ENCODE data around the gene EPHA5.
"Not testable (repeated sequence)": the region's sequence is repeated elsewhere in the genome, so short reads cannot be mapped to it uniquely, and the experiment has no call there.

Gene EPHA5

DNA sequence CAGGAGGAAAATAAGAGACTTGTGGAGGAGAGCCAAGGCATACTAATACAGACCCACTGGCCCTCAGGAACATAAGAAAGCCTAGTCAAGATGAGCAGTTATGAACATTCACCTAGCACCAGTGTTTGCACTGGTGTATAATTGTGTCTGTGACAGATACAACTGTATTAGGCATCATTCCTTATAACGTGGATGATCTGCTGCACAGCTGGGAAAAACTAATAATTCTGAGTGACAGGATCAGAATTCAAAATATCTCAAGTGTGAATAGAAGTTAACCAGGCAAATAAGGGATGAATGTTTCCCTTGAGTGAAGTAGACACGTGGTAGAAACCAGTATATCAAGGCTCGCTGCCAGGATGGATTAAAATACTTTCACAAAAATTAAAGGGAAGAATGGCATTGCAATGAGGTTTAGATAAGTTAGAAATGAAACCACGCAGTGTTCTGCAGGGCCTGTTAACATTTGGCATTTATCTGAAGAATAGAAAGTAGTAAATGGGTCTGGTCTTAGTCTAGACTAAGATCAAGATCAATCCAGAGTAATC, 325.9 kb downstream of the EPHA5 start:
- no peak for DNase-seq

- no peak for DNase-seq
Observed at GRCh38 chr4:65343342-65343741, 326.9 kb downstream of the EPHA5 start.

DNA sequence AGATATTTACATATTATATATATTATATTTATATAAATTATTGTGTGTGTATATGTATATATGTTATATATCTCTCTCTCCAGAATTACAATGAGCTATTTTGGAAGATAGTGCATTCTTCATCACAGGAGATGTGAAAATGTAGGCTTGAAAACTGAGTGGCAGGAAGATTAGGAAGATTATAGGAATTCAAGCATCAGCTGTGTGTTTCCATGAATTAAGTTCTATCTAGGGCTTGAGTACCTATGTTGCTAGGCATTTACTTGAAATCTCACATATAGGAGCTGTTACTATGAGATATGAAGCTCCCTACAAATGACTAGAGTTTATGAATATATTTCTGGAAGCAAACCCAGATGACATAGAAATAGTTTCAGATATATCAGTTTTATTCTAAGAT, 328.7 kb downstream of the EPHA5 start:
- DNase-seq = no peak

DNA sequence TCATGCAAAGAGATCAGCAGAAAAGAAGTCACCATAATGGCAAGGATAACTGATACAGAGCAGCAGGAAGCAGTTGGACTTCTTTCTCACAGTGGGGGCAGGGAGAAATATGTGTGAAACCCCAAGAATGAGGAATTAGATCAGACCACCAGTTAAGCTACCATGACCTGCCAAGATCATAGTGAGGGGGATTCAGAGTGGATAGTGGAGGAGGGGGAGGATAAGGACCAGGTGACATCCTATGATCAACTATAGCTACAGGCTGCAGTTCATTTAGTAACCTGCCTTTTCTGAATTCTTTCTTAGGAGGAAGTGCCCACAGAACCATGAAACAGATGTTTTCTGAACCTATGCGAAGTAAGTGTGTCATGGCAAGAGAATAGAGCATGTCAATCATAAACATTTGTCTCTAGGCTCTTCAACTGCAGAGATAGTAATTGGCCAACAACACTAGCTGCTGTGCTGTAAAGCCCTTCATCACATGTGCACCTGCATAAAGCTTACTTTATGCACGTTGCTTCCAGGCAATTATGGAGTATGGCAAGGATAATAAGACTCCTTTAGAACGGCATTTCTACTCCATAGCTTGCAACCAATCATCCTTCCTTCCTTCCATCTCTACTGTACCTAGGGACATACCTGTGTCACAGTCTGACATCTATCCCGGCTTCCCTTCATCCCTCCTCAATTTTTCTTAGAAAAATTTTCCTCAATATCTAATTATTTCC, 329.7 kb downstream of the EPHA5 start:
- DNase-seq = no peak

GRCh38 chr4:65337371-65337770, 332.9 kb downstream of the EPHA5 start:
- no peak for DNase-seq

DNA sequence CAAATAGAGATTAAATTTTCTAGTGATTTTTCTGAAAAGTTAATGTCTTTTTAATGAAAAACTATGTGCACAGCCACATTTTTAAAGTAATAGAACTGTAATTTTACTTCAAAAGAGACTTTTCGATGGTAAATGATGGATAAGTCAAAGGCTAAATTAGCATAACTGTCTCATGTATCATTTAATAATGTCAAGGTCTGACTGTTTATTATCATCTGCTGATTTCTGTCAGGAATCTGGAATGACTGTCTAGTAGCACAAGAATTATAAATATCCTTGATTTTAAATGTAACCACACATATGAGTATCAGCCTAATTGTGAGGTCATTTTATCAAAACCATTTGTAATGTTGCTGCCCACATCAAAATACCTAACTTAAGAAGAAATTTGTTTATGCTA, 333.8 kb downstream of the EPHA5 start:
- no peak for DNase-seq

DNA sequence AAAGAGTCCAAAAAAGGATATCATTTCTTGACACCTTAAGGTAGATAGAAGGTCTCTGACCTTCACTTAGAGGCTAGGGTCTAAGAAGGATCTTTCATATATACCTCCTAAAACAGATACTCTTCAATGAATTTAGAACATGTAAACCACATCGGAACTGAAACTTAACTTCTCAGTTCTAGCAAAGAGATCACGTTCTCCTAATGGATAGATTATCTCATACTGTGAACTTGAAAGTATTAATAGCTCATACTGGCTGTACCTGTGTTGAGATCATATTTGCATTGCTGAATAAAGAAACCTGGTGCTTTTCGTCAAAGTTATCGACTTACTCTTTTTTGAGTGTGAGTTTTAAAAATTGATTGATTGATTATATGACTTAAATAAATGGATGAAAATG, 353.8 kb downstream of the EPHA5 start:
- no peak for DNase-seq

DNA sequence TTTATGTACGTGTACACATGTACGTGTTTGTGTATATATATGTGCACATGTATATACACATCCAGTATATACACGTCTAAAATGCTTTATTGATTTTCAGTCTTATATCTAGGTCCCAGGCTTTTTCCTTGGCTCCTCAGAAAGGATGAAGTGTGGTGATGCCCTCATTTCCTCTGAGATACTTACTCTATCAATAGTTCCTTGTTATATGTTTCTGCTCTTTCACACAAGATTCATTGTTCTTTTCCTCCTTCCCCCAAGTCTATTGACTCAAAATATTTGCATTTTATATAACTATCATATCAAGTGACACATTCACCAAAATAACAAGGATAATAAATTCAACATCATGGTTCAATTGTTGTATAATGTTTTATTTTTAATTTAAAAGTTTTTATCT, 359.2 kb downstream of the EPHA5 start:
- DNase-seq = no peak

DNA sequence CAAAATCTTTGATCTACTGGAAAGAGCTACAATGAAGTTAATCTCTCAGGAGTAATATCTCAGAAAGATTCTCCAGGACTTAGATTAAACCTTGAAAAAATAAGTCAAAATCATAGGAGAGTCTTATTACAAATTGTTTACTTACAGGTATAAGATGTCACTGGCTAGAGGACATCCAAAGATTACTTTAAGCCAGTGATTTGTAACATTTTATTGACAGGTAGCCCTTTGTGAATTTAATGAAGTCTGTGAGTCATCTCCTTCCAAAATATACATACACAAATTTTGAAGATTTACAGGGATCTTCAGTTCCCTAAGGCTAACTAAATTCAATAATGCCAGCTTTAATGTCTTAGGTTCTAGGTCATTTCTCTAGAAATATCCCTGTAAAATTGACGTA, 359.7 kb downstream of the EPHA5 start:
- DNase-seq = no peak

GRCh38 chr4:65308626-65309025, 361.7 kb downstream of the EPHA5 start:
- not testable (repeated sequence) for DNase-seq

DNA sequence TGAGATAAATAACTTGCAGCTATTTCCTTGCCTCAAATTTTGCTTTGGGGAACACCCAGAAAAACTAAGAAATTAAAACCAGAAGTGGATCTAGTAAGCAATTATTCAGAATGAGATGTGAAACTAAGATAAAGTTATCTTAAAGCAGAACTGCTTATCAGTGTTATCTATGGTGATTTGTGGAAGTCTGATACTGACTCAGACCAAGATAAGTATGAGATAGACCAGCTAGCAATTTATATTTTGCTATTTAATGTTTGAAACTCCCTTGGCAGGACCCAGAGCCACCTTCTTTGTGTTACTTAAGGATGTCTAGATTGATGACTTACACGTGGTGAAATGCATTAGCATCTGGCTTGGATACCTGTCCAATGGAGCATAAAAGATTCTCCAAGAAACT, 368.1 kb downstream of the EPHA5 start:
- no peak for DNase-seq

- DNase-seq = no peak
Observed at GRCh38 chr4:65296246-65296645, 374.0 kb downstream of the EPHA5 start.

DNA sequence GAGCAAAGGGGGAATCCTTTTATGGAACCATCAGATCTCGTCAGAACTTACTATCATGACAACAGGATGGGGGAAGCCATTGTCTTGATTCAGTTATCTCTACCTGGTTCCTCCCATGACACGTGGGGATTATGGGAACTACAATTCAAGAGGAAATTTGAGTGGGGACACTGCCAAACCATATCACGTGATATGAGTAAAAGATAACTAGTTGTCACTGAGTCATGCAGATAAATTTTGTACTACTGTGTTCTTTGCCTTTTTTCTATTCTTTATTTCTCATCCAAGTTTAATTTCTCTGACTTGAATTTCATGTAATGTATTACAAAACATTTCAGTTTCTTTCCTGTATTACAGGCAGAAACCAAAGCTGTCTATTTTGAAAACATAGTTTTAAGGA, 383.2 kb downstream of the EPHA5 start:
- DNase-seq = no peak

All from NCI-H2171 treated with DMSO at 0.1 percent for 48 hours (cell line).